Thymus (tissue), 11 donors: Measurements from ENCODE around the gene MIF4GD. TPM values are rescaled to one million over a fixed set of nuclear protein-coding genes. Genes with fewer than 3 reads are reported as not detected.
A peak's percentile ranks its signal among the peaks of the same experiment; 100 is the strongest.
"Not testable (repeated sequence)": the region's sequence is repeated elsewhere in the genome, so short reads cannot be mapped to it uniquely, and the experiment has no call there.

Experiments used
- DNase-seq, 9 donors: peaks; one replicate each; pipeline ENCODE4 v3.0.0-alpha.2; 2013; ENCODE audit warnings: low spot score in 9 of 9, low read depth in 6 of 9, missing footprints in 1 of 9
- H3K27ac ChIP-seq, 2 donors: one replicate each; pipeline ENCODE4 v1.5.1; 2013; ENCODE audit warnings: control low read depth in 1 of 2, low read depth in 1 of 2, low read length in 1 of 2, mild to moderate bottlenecking in 1 of 2, moderate library complexity in 1 of 2
- H3K27me3 ChIP-seq, 2 donors: one replicate each; pipeline ENCODE4 v1.5.1; 2013; ENCODE audit warnings: low read length in 1 of 2; ENCODE audit not compliant: control insufficient read depth in 2 of 2, insufficient read depth in 1 of 2
- H3K36me3 ChIP-seq, 2 donors: one replicate each; pipeline ENCODE4 v1.5.1; 2013; ENCODE audit warnings: low read length in 1 of 2, mild to moderate bottlenecking in 1 of 2, moderate library complexity in 1 of 2; ENCODE audit not compliant: control insufficient read depth in 2 of 2, insufficient read depth in 2 of 2
- H3K4me1 ChIP-seq, 2 donors: one replicate each; pipeline ENCODE4 v1.5.1; 2013; ENCODE audit warnings: low read length in 2 of 2; ENCODE audit not compliant: control insufficient read depth in 2 of 2, insufficient read depth in 2 of 2
- H3K4me3 ChIP-seq, 2 donors: one replicate each; pipeline ENCODE4 v1.5.1; 2013; ENCODE audit warnings: low read length in 2 of 2, control low read depth in 1 of 2, mild to moderate bottlenecking in 1 of 2
- H3K9me3 ChIP-seq, 2 donors: one replicate each; pipeline ENCODE4 v1.5.1; 2013; ENCODE audit warnings: low read length in 1 of 2, mild to moderate bottlenecking in 1 of 2; ENCODE audit not compliant: control insufficient read depth in 2 of 2, insufficient read depth in 1 of 2
- WGBS: extraction: QIAGEN DNeasy Blood & Tissue Kit; methylation state at CpG from one replicate; pipeline ENCODE4 v1.1.7; 2013; 5-methylcytosine and 5-hydroxymethylcytosine counted together
- polyA plus RNA-seq: library from polyadenylated mRNA; stranded (reverse); fragments of 200-250 nt; gene quantifications from one replicate; pipeline ENCODE4 v1.2.3, GENCODE V29; 2013
- total RNA-seq: library from RNA; stranded (reverse); fragments of 120-200 nt; gene quantifications from one replicate; pipeline ENCODE4 v1.2.4, GENCODE V29; 2013
- donor health status: healthy.

The MIF4GD gene
- total and polyA plus RNA-seq, 2 donors, result 22.8 to 37.3 TPM

DNA sequence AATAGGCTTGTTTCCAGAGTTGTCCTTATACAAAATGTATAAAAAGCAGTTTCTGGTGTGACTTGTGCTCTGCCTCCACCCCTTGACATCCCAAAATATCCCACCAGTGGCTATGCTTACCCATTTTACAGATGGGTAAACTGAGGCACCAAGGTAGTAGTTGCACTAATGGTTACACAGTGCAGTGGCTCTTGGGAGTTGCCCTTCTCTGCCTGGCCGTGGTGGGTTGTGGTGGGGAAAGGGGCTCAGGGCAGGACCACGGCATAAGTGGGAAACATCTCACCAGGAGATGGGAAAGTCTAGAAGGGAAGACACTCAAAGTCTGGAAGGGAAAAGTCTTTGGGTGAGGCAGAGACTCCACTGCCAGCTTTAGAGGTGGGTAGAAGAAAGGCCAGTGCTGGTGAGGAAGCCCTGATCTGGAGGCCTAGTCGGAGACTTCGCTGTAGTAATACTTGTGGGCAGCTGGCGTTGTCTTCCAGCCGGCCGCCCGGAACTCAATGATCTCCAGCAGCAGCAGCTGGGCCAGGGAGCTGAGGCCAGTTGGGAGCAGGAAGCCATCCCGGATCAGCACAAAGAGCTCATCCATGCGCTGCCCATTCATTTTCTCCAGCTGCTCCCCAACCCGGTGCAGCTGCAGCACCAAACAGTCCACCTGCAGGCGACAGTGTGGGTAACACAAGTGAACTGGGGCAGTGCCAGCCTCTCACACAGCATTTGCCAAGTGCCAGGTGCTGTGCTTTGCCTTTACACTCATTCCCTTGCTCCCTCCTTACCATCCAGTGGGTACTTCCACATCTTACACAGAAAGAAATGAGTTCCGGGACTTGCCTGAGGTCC is 4.5 kb downstream of the MIF4GD start:
- H3K27ac ChIP-seq, result no peak overlapping the region
- H3K36me3 ChIP-seq, result peaks cover 29 to 45% of the 10 kb centered on the region in 2 donors
- H3K4me3 ChIP-seq, result no peak overlapping the region

DNA sequence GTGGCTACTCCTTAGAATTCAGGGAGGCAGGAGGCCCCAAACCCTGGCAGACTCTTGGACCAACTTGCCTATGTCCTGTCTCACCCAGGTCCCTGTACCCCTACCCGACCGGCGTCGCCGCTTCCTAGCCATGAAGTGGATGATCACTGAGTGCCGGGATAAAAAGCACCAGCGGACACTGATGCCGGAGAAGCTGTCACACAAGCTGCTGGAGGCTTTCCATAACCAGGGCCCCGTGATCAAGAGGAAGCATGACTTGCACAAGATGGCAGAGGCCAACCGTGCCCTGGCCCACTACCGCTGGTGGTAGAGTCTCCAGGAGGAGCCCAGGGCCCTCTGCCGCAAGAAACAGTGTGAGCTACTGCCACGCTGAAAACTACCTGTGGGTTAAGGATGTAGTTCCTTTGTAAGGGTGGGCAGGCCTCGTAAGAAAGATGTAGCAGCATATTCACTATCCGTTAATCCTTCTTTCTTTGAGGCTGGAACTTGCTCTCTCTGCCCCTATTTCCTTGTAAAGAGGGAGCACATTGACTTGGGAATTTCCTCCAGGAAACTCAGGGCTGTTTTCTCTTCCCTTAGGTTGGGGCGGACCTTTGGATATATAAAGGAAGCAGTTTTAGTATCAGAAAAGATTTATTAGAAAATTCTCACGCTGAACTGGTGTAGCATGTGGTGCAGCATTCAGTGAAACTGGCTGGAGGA is 5.3 kb downstream of the MIF4GD start:
- no peaks in the 10 kb centered on the region for H3K9me3 ChIP-seq
- no peak for DNase-seq
- no peak overlapping the region for H3K27ac ChIP-seq
- peaks cover 29 to 45% of the 10 kb centered on the region in 2 donors for H3K36me3 ChIP-seq
- no peak overlapping the region for H3K4me3 ChIP-seq
- H3K4me1 ChIP-seq, result peaks cover 12 to 24% of the 10 kb centered on the region in 2 donors
- WGBS, result 97% methylated on average over 17 of the region's 17 CpGs
- H3K27me3 ChIP-seq, result peaks cover 0 to 7% of the 10 kb centered on the region in 2 donors

More for the DNA sequence above, 4.5 kb downstream of the MIF4GD start:
- Histone ChIP-seq H3K27me3 (peaks cover 0 to 7% of the 10 kb centered on the region in 2 donors), H3K4me1 (peaks cover 12 to 26% of the 10 kb centered on the region in 2 donors), H3K9me3 (no peaks in the 10 kb centered on the region)
- DNase-seq, result no peak
- WGBS, result 95% methylated on average over 13 of the region's 13 CpGs

DNA sequence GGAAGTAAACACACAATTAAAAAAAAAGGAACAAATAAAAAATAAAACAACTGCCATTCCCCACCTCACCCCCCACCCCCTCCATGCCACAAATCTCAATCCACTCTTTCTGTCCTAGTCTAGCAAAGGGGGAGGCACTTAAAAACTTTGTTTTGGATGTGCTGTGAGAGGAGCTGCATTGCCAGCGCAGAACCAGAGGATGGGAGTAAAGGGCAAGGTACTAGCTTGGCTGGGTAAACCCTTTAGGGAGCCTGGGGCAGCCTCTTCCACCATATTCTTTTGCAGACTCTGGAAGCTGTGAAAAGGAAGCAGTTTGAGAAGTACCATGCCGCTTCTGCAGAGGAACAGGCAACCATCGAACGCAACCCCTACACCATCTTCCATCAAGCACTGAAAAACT is 8.0 kb downstream of the MIF4GD start:
- 98% methylated on average over 4 of the region's 4 CpGs for WGBS
- Histone ChIP-seq H3K36me3 (peaks cover 29 to 45% of the 10 kb centered on the region in 2 donors), H3K9me3 (no peaks in the 10 kb centered on the region), H3K27me3 (no peaks in the 10 kb centered on the region), H3K4me1 (peaks cover 16 to 26% of the 10 kb centered on the region in 2 donors), H3K27ac (no peak overlapping the region), H3K4me3 (no peak overlapping the region)
- no peak for DNase-seq

DNA sequence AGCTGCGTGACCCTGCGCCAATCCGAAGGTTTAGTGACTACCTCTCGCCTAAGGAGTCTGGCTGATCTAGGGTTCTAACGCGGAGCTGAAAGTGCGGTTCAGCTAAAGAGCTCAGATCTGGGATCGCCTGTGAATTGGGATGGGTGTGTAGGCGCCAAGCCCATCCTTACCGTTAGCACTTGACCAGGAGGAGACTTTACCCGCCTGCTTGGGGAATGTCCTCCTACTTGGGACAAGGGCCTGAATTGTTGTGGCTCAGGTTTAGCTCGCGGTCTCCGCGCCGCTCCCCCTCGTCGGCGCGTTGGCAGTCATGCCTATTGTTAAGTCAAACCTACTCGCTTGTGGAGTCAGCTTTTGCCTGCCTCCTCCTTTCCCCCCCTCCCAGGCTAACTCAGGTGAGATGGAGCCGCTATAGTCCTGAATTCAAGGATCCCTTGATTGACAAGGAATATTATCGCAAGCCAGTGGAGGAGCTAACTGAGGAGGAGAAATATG is 8.9 kb downstream of the MIF4GD start:
- H3K36me3 ChIP-seq, result peaks cover 24 to 40% of the 10 kb centered on the region in 2 donors
- no peaks in the 10 kb centered on the region for H3K27me3 ChIP-seq
- H3K27ac ChIP-seq, result peak overlapping the region; percentile 97 to 98
- no peak for DNase-seq
- no peaks in the 10 kb centered on the region for H3K9me3 ChIP-seq
- peaks cover 16 to 26% of the 10 kb centered on the region in 2 donors for H3K4me1 ChIP-seq
- 3% methylated on average over 23 of the region's 23 CpGs for WGBS
- peak overlapping the region; percentile 78 to 92 for H3K4me3 ChIP-seq

DNA sequence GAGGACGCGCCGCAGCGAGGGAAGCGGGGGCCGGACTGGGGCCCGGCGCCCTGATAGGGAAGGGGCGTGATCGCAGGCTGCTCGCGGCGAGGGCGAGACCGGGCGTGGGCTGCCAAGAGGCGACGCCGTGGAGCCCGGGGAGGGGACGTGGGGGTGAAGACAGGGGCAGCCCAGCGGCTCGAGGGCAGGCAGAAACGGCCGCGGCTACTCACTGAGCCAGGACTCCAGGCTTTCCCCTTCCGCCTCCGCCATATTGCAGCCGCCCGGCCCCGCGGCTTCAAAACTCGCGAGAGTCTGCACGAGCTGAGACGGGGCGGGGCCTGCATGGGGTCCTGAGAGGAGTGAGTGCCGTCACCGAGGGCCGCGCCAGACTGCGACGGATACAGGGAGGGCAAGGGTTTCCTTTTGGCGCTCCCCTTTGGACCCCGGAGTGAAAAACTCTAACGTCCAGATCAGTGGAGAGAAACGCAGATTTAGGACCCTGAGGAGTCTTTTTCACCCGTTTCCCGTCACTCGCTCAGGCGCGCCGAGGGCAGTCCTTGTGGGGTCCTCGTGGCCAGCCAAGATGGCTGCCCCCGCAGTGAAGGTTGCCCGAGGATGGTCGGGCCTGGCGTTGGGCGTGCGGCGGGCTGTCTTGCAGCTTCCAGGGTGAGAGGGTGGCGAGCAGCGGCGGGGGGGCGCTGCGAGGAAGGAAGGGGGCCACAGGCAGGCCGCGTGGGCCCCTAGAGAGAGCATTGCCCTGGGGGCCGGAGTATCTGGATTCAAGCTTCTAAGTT is 9.5 kb downstream of the MIF4GD start, which contains the start of the genes GGA3 and MRPS7:
TSS of gene GGA3 (minus strand) at position 271 of the 776 bp plus-strand sequence. CDS start at position 252, 19 bp downstream.
TSS of gene MRPS7 (plus strand) at position 544 of the 776 bp plus-strand sequence. CDS start at position 566, 22 bp downstream.
- DNase-seq, result peak; percentile 88 to 99 (median 95)
- Histone ChIP-seq H3K9me3 (no peaks in the 10 kb centered on the region), H3K4me1 (peaks cover 16 to 26% of the 10 kb centered on the region in 2 donors), H3K36me3 (peaks cover 17 to 34% of the 10 kb centered on the region in 2 donors), H3K4me3 (peak within 1 kb of the TSS; percentile 78 to 92), H3K27me3 (no peaks in the 10 kb centered on the region), H3K27ac (peak within 1 kb of the TSS; percentile 97 to 98)
- under 1% methylated on average over 68 of the region's 69 CpGs for WGBS

GRCh38 chr17:75260641-75261335 is 10.2 kb downstream of the MIF4GD start:
- H3K4me3 ChIP-seq, result peak overlapping the region; percentile 78 to 92
- WGBS, result 3% methylated on average over 31 of the region's 31 CpGs
- no peak for DNase-seq
- no peaks in the 10 kb centered on the region for H3K9me3 ChIP-seq
- peaks cover 16 to 26% of the 10 kb centered on the region in 2 donors for H3K4me1 ChIP-seq
- peaks cover 10 to 26% of the 10 kb centered on the region in 2 donors for H3K36me3 ChIP-seq
- peak overlapping the region; percentile 97 to 98 for H3K27ac ChIP-seq
- H3K27me3 ChIP-seq, result no peaks in the 10 kb centered on the region

GRCh38 chr17:75257228-75257627 is 13.8 kb downstream of the MIF4GD start:
- peaks cover 10 to 17% of the 10 kb centered on the region in 2 donors for H3K4me1 ChIP-seq

More at GRCh38 chr17:75257228-75257627, 13.8 kb downstream of the MIF4GD start:
- not testable (repeated sequence) for H3K27ac ChIP-seq, DNase-seq, H3K9me3 ChIP-seq, H3K27me3 ChIP-seq, H3K4me3 ChIP-seq, H3K36me3 ChIP-seq
- 87% methylated on average over 2 of the region's 2 CpGs for WGBS
